Esophagus squamous epithelium (tissue), 4 donors: Measurements from ENCODE around the gene CCM2.

Experiments
- CTCF ChIP-seq, 6 experiments: fragments of 450-650 bp in 4 of 6; fragments of 200-600 bp in 2 of 6; sonication (generic) in 2 of 6; IDR thresholded peaks; one replicate each; pipeline ENCODE4 v1.5.1; 2016 to 2019; ENCODE audit warnings: antibody characterized with exemption in 6 of 6, mild to moderate bottlenecking in 4 of 6, moderate library complexity in 4 of 6
- POLR2A ChIP-seq, 4 donors: fragments of 450-650 bp; IDR thresholded peaks; one replicate each; pipeline ENCODE4 v1.6.1; 2017; ENCODE audit warnings: antibody characterized with exemption in 4 of 4, mild to moderate bottlenecking in 4 of 4, moderate library complexity in 3 of 4

DNA sequence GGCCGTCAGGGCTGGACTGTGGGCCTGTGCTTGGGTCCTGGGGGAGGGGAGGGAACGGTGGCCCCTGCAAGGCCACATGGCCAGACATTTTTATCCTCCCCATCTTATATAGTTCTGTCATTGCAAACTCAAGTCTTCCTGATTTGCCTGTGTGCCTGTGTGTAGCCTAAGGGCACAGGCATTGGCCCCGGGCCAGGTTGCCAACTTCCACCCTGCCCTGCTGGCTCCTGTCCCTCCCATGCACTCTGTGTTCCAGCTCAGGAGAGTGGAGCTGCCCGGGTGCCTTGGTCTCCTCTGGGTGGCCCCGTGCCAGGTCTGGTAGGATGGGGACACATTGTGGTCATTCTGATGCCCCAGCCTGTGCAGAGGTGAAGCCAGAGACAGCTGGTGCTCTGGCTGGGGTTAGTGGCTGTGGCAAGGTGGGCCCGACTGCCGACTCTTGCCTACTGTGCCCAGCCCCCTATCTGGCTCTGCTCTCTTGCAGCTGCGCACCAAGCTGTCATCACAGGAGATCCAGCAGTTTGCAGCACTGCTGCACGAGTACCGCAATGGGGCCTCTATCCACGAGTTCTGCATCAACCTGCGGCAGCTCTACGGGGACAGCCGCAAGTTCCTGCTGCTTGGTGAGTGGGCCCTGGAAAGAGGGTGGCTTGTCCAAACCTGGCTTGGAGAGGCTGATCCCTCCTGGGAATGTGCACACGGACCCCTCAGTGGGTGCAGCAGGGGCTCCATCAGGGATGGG lies 74.0 kb downstream of the CCM2 start:
- no peak for TF ChIP-seq CTCF (IDR thresholded peaks at IDR 0.05)
- TF ChIP-seq POLR2A (IDR thresholded peaks at IDR 0.05) = no peak
